GM12878 (cell line): ENCODE data around the gene DLG1. TPM values are rescaled to one million over a fixed set of nuclear protein-coding genes. Genes with fewer than 3 reads are reported as not detected.

Experiments used
- ATAC-seq: fragments of 200-7000 bp; cut with Tn5 transposase; 3 replicates; pipeline ENCODE4 v1.9.1; 2020; ENCODE audit warnings: mild to moderate bottlenecking, moderate library complexity
- BruUV-seq: library from RNA; stranded (reverse); fragments of 400-500 nt; replicated peaks from 2 replicates; lab custom pipeline; 2021; lab: Mats Ljungman, UMichigan
- CTCF ChIA-PET: fragments of 300-600 bp; sonication (Branson Sonifier 250); formaldehyde crosslinking; extraction: SDS; loops from one replicate; lab custom pipeline; 2021; ENCODE audit warnings: inconsistent platforms; lab: Yijun Ruan, JAX
- POLR2A ChIA-PET: fragments of 350-600 bp; formaldehyde crosslinking; extraction: SDS; loops from one replicate; lab custom pipeline; 2021; ENCODE audit warnings: inconsistent platforms; lab: Charles Lee
- RAD21 ChIA-PET: fragments of 300-600 bp; sonication (Branson Sonifier 250); formaldehyde crosslinking; loops from one replicate; lab custom pipeline; 2023; ENCODE audit warnings: antibody characterized with exemption; ENCODE audit not compliant: unreplicated experiment; lab: Charles Lee
- SMC1A ChIA-PET: fragments of 300-600 bp; sonication (Branson Sonifier 250); formaldehyde crosslinking; loops from one replicate; lab custom pipeline; 2023; ENCODE audit not compliant: unreplicated experiment, uncharacterized antibody; lab: Charles Lee
- DNase-seq: peaks from one replicate; pipeline ENCODE4 v3.0.0-alpha.2; 2011; ENCODE audit warnings: low read depth, low spot score
- FAIRE-seq: peaks from 3 replicates; lab custom pipeline; 2011; peaks lifted over from hg19 to GRCh38; lab: Jason Lieb, UNC
- H2AFZ ChIP-seq: 2 replicates; pipeline ENCODE4 v1.6.0; 2011; ENCODE audit warnings: low read depth, low read length, control low read depth; ENCODE audit not compliant: control insufficient read depth
- H3K27ac ChIP-seq: 2 replicates; pipeline ENCODE4 v1.5.1; 2011; ENCODE audit warnings: control low read depth; ENCODE audit not compliant: control insufficient read depth, insufficient read depth
- H3K27me3 ChIP-seq, 2 experiments: replicated peaks in 1 of 2; 2 replicates each; pipeline versions ENCODE4 v1.6.0 to v1.6.1; 2011; ENCODE audit warnings: low read length in 1 of 2; ENCODE audit not compliant: control insufficient read depth in 2 of 2, insufficient read depth in 2 of 2
- H3K36me3 ChIP-seq, 2 experiments: 2 replicates each; pipeline ENCODE4 v1.5.1; 2011; ENCODE audit warnings: low read length in 1 of 2; ENCODE audit not compliant: control insufficient read depth in 2 of 2, insufficient read depth in 2 of 2
- H3K4me1 ChIP-seq: 2 replicates; pipeline ENCODE4 v1.6.1; 2011; ENCODE audit warnings: mild to moderate bottlenecking, low read length, moderate library complexity, mixed read lengths; ENCODE audit not compliant: control insufficient read depth, insufficient read depth
- H3K4me2 ChIP-seq: 2 replicates; pipeline ENCODE4 v1.6.0; 2011; ENCODE audit warnings: control low read depth; ENCODE audit not compliant: control insufficient read depth, insufficient read depth
- H3K4me3 ChIP-seq: fragments of 200-600 bp; sonication (generic); 2 replicates; pipeline ENCODE4 v1.5.1; 2016
- H3K79me2 ChIP-seq: 2 replicates; pipeline ENCODE4 v1.6.0; 2011; ENCODE audit warnings: low read length; ENCODE audit not compliant: control insufficient read depth, insufficient read depth
- H3K9ac ChIP-seq: 2 replicates; pipeline ENCODE4 v1.8.0; 2011; ENCODE audit warnings: low read length, control low read depth, mixed read lengths; ENCODE audit not compliant: control insufficient read depth, insufficient read depth
- H3K9me3 ChIP-seq: replicated peaks from 3 replicates; pipeline ENCODE4 v1.5.1; 2011; ENCODE audit warnings: mild to moderate bottlenecking, low read length; ENCODE audit not compliant: control insufficient read depth, insufficient read depth
- H4K20me1 ChIP-seq: 2 replicates; pipeline ENCODE4 v1.6.0; 2011; ENCODE audit not compliant: control insufficient read depth, insufficient read depth
- CBX5 ChIP-seq: sonication (generic); IDR thresholded peaks from 2 replicates; pipeline ENCODE4 v1.6.1; 2016; ENCODE audit warnings: low read depth, moderate library complexity, mild to moderate bottlenecking, inconsistent platforms
- FOXK2 ChIP-seq: fragments of 450-650 bp; IDR thresholded peaks from 2 replicates; pipeline ENCODE4 v1.6.1; 2017; ENCODE audit warnings: mild to moderate bottlenecking, moderate library complexity
- HSF1 ChIP-seq: fragments of 150-350 bp; IDR thresholded peaks from 2 replicates; pipeline ENCODE4 v1.6.1; 2014; ENCODE audit warnings: mild to moderate bottlenecking, low read depth, low read length
- KAT2A ChIP-seq: conservative IDR thresholded peaks from 2 replicates; pipeline ENCODE4 v1.6.1; 2011; ENCODE audit warnings: low read depth, low read length; ENCODE audit not compliant: control insufficient read depth
- NFYA ChIP-seq: IDR thresholded peaks from 2 replicates; pipeline ENCODE4 v1.6.1; 2011; ENCODE audit warnings: low read depth, mild to moderate bottlenecking, low read length, improper control_type of control experiment, borderline replicate concordance
- RAD21 ChIP-seq: IDR thresholded peaks from 2 replicates; pipeline ENCODE4 v1.6.1; 2011; ENCODE audit warnings: mild to moderate bottlenecking, low read depth, low read length, moderate library complexity; ENCODE audit not compliant: insufficient read depth
- ZSCAN29 ChIP-seq: fragments of 450-650 bp; IDR thresholded peaks from 2 replicates; pipeline ENCODE4 v1.6.1; 2017; ENCODE audit warnings: mild to moderate bottlenecking, moderate library complexity
- WGBS: methylation state at CpG from one replicate; pipeline ENCODE4 v1.1.6; 2016; ENCODE audit warnings: low lambda C conversion rate; ENCODE audit not compliant: insufficient replicate concordance, insufficient coverage; ENCODE audit errors: missing lambda C conversion rate; 5-methylcytosine and 5-hydroxymethylcytosine counted together
- in situ Hi-C: fragments of 300-500 bp; cut with MboI; formaldehyde crosslinking; loops from 9 replicates; pipeline ENCODE4 v1.14.3; 2018; ENCODE audit warnings: mixed read lengths
- intact Hi-C: fragments of 100-400 bp; cut with micrococcal nuclease; formaldehyde crosslinking; loops from one replicate; pipeline ENCODE4 v1.14.2; 2022; ENCODE audit not compliant: unreplicated experiment
- polyA plus RNA-seq, 11 experiments: library from polyadenylated mRNA; depleted of rRNA in 4 of 11; unstranded in 6 of 11; stranded (reverse) in 5 of 11; fragments of >200 nt; fragmentation: Nextera tagmentation in 4 of 11; fragmentation: Illumina TruSeq in 1 of 11; extraction: Ambion mirVana in 4 of 11; extraction: Trizol in 1 of 11; gene quantifications; 1 replicate in 1 of 11; 2 replicates in 10 of 11; pipeline versions ENCODE4 v1.2.1 to v1.2.3, GENCODE V29; 2011 to 2016; ENCODE audit warnings: inconsistent platforms in 2 of 11, missing spikeins in 2 of 11, low read depth in 1 of 11
- total RNA-seq, 4 experiments: library from RNA; depleted of rRNA in 3 of 4; stranded (reverse); fragments of >200 nt in 3 of 4; fragmentation: Illumina TruSeq in 1 of 4; extraction: Trizol in 1 of 4; gene quantifications; 2 replicates each; pipeline versions ENCODE4 v1.2.1 to v1.2.3, GENCODE V29; 2013 to 2021

DLG1 gene
- total and polyA plus RNA-seq, 10 of the 15 experiments (the other 5 are each of a cell fraction or from before 2014, with no cell fraction given): 9.2 to 63.1 (median 40.1) TPM

GRCh38 chr3:197260491-197261163, 37.8 kb downstream of the DLG1 start:
- no TSS peak for BruUV-seq
- ChIA-PET CTCF (interaction anchor here (0.6 to 2.4 kb wide), 4 partner anchors 28 to 241 kb away, joined by 3 to 13 read pairs (median 4); no protein-coding TSS in a partner anchor), RAD21 (interaction anchor here (1.7 kb wide), 1 partner anchor 193 kb away, joined by 5 read pairs; no protein-coding TSS in a partner anchor), POLR2A (interaction anchor here (0.6 kb wide), 3 partner anchors 71 to 1039 kb away, joined by 3 to 4 read pairs (median 4); partner anchors contain the start of gene FBXO45), SMC1A (interaction anchor here (1.1 to 2.2 kb wide), 4 partner anchors 9 to 241 kb away, joined by 4 to 11 read pairs (median 8); no protein-coding TSS in a partner anchor)
- Histone ChIP-seq H3K4me1 (no peaks in the 10 kb centered on the region), H3K27me3 (no peaks in the 10 kb centered on the region), H3K9ac (no peak overlapping the region), H3K27ac (no peak overlapping the region), H2AFZ (no peak overlapping the region), H4K20me1 (no peaks in the 10 kb centered on the region; the same call in 1 of the 2 replicates), H3K4me3 (no peak overlapping the region), H3K4me2 (no peak overlapping the region), H3K9me3 (no peaks in the 10 kb centered on the region), H3K79me2 (peaks cover 24% of the 10 kb centered on the region), H3K36me3 (no peaks in the 10 kb centered on the region; a peak in 2 of 4 replicates)
- no peak for DNase-seq
- no peak for ATAC-seq
- in situ Hi-C loops (loop anchor here (5.0 kb wide), 1 partner anchor 192 kb away; no protein-coding TSS in a partner anchor), intact Hi-C loops (no loop called here)
- TF ChIP-seq RAD21 (no peak), ZSCAN29 (no peak), NFYA (no peak), KAT2A (no peak), HSF1 (no peak), CBX5 (no peak), FOXK2 (no peak)
- FAIRE-seq: no peak
- WGBS: 97% methylated on average over 4 of the region's 4 CpGs
